Right renal pelvis (tissue), 4 donors: Measurements from ENCODE around the gene ESYT3. TPM values are rescaled to one million over a fixed set of nuclear protein-coding genes. Genes with fewer than 3 reads are reported as not detected.

Source experiments
- DNase-seq, 4 donors: peaks; one replicate each; pipeline ENCODE4 v3.0.0-alpha.2; 2013; ENCODE audit warnings: low read depth in 4 of 4, low spot score in 3 of 4, missing footprints in 1 of 4
- polyA plus RNA-seq, 4 donors: library from polyadenylated mRNA; unstranded; fragments of 120-200 nt; gene quantifications; one replicate each; pipeline ENCODE4 v1.2.1, GENCODE V29; 2013; ENCODE audit not compliant: insufficient read length in 4 of 4

The ESYT3 gene
- polyA plus RNA-seq, 4 donors, result 1.1 to 1.2 (median 1.1) TPM

GRCh38 chr3:138459619-138460535 lies 25.5 kb downstream of the ESYT3 start:
- DNase-seq, result no peak

GRCh38 chr3:138460536-138461205 lies 26.3 kb downstream of the ESYT3 start:
- DNase-seq, result no peak

DNA sequence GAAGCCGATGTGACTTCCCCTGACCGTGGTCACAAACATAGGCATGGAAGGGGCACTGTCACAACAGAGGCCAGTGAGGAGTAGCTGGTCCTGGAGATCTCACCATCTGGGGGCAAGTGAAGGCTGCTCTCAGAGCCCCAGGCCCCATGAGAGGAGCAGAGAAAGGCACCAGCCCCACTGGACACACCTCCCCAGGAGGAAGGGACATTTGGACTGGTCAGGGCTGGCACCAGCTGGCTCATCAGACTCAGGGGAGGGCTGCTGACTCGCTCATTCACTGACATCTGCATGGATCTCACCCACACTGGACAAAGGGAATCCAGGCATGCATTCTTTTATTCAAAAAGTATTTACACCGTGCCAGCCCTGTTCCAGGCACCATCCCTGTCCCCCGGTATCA lies 26.8 kb downstream of the ESYT3 start:
- DNase-seq, result no peak

DNA sequence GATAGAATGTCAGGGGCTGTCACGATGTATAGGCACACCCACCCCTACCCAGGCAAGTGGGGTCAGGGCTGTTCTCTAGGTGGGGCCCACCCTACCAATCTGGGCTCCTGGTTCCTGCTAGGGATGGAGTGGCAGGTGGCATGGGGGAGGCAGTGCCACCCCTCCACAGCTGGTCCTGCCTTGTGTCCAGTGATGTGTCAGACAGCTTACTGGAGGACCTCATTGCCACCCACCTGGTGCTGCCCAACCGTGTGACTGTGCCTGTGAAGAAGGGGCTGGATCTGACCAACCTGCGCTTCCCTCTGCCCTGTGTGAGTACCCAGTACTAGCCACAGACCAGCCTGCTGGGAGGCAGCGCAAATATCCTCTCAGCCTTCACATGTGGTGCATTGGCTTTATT lies 27.5 kb downstream of the ESYT3 start:
- no peak for DNase-seq

DNA sequence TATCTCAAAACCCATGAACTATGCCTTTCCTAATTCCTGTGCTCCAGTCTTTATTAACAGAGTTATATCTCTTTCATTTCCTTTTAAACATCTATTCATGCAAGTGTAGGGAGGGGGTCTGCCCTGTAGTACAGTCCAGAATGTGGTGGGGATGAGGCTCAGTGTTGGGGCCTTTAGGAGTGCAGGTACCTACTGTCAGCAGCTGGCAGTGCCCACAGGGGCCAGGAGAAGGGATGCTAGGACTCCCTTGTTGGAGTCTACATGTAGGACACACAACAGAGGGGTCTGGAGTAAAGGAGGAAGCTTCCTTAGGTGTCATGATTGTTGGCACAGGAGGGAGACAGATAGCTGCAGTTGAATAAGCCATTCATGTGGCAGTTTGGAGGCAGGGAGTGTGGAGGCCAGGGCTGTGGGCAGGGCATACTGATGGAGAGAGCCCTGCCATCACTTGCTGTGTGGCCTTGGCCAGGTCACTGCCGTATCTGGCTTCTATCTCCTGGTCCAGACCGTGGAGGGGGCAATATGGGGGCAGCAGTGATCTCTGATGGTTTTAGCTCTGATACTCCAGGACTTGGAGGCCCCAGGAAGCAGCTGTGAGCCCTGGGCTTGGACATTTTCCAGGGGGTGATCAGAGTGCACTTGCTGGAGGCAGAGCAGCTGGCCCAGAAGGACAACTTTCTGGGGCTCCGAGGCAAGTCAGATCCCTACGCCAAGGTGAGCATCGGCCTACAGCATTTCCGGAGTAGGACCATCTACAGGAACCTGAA lies 29.5 kb downstream of the ESYT3 start:
- no peak for DNase-seq

GRCh38 chr3:138464491-138464860 lies 30.1 kb downstream of the ESYT3 start:
- DNase-seq, result no peak

DNA sequence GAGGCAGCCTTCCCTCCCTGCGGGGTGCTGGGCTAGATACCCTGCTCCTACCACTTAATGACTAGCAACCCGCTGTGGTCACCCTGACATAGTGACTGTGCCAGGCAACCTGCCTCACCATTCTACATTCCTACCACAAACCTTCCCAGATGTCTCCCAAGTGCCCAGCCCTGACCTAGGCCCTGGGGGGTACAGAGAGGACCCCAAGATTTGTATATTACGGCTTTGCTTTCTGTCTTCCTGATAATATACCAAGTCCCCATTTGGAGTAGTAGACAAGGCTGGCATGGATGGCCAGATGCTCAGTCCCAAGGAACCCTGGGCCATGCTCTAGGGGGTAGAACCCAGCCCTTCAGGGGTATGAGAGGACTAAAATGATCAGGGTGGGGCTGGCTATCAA lies 31.0 kb downstream of the ESYT3 start:
- no peak for DNase-seq

DNA sequence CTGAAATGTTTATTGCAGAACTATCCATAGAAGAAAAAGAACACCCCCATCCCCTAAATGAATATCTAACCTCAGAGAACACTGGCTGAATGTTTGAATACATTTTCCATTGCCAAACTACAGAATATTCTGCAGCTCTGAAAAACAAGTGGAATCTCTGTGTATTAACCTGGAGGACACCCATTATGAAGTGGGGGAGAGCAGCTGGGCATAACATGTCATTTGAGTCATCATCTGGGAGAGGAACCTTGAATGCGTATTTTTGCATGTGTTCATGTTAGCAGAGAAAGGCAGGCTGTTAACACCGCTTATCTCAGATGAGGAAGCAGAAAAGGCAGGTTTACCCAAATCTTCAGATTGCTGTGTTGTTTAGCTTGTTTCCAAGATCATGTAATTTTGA lies 31.5 kb downstream of the ESYT3 start:
- no peak for DNase-seq

DNA sequence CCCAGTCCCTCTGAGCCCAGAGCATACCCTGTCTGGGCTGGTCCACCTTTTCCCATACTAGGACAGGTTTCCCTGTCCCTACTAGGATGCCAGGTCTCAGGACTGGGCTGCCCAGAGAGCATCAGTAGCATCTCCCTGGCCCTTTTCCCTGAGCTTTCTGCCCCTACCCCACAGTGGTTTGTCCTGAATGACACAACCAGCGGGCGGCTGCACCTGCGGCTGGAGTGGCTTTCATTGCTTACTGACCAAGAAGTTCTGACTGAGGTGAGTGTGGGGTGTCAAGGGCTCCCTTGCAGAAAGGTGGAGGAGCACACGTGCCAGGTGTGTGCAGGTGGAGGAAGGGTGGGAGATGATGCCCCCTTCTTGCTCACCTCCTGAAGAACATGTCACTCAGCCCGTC lies 33.5 kb downstream of the ESYT3 start:
- DNase-seq, result no peak

DNA sequence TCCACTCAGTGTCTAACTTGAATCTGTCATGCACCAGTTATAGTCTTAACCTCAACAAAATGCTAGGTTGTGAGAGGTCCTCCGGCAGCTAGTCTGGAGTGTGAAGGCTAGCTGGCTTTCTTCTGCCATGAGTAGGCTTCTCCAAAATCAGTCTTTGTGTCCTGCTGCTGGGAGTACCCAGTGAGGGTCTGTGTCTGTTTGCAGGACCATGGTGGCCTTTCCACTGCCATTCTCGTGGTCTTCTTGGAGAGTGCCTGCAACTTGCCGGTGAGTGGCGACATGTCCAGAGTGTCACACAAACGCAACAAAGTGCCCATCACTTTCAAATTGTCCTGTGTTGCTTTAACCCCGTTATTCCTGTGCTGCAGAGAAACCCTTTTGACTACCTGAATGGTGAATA lies 34.0 kb downstream of the ESYT3 start:
- no peak for DNase-seq

- DNase-seq, result no peak
Observed at GRCh38 chr3:138468886-138469285, 34.5 kb downstream of the ESYT3 start.

DNA sequence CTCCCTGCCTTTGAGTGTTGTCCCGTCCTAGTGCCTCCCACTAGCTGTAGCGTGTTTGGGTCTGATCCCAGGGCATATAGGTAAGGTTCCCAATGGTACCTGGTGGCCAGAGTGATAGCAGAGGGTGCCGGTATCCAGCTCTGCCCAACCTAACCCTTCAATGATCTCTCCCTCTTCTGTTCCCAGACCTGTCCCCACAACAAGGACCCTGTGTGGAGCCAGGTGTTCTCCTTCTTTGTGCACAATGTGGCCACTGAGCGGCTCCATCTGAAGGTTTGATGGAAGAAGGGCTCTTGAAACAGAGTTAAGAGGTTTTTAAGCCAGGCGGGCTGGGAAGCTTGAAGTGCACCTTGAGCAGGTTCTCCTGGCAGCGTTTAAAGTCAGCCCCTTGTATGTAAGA lies 35.5 kb downstream of the ESYT3 start:
- no peak for DNase-seq

GRCh38 chr3:138470687-138471086 lies 36.3 kb downstream of the ESYT3 start:
- DNase-seq, result no peak

- DNase-seq, result no peak
Observed at GRCh38 chr3:138471481-138471880, 37.1 kb downstream of the ESYT3 start.

DNA sequence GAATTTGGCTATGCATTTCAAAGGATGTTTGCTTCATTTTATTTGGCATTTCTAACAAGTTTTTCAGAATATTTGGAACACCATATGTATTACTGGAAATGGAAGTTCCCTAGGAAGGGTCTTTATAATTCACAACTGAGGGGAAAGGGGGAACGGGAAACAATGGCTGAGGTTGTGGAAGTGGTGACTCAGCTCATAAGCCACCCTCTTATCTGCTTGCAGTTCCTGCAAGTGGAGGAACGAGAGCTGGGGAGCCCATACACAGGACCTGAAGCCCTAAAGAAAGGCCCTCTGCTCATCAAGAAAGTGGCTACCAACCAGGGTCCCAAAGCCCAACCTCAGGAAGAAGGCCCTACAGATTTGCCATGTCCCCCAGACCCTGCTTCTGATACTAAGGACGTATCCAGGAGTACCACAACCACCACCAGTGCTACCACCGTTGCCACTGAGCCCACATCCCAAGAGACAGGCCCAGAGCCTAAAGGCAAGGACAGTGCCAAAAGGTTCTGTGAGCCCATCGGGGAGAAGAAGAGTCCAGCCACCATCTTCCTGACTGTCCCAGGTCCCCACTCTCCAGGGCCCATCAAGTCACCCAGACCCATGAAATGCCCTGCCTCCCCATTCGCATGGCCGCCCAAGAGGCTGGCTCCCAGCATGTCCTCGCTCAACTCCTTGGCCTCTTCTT lies 37.9 kb downstream of the ESYT3 start:
- no peak for DNase-seq

GRCh38 chr3:138473391-138473790 lies 39.0 kb downstream of the ESYT3 start:
- DNase-seq, result no peak

DNA sequence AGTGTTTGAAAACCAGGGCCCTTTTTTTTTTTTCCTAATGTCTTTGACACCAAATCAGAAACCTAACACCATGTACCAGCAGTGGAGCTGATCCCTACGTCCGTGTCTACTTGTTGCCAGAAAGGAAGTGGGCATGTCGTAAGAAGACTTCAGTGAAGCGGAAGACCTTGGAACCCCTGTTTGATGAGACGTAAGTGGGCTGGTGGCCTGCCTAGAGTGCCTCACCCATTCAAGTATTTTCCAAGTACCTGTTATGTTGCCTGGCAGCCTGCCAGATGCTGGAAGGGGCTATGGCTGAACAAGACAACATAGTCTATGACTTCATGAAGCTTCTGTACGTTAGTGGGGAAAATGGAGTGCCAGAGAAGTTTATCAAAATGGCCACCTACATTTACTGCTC lies 39.7 kb downstream of the ESYT3 start:
- DNase-seq, result no peak

DNA sequence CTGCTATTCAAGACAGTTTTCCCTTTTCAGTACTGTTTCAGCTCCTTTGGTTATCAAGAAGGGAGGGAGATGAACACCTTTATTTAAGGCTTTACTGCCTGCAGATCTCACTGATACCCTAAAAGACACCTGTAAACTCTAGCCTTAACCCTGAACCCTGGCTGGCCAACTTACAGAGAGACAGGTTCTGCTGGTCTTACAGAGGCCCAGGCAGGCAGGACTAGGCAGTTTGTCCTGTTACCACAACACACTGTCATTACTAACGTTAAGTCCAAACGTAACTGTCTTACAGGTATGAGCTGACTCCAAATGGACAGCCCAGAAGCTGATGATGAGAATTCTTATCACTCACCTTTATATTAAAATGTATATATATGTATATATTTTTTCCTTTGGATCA lies 42.1 kb downstream of the ESYT3 start:
- DNase-seq, result no peak

- DNase-seq, result no peak
Observed at GRCh38 chr3:138477120-138477519, 42.7 kb downstream of the ESYT3 start.

DNA sequence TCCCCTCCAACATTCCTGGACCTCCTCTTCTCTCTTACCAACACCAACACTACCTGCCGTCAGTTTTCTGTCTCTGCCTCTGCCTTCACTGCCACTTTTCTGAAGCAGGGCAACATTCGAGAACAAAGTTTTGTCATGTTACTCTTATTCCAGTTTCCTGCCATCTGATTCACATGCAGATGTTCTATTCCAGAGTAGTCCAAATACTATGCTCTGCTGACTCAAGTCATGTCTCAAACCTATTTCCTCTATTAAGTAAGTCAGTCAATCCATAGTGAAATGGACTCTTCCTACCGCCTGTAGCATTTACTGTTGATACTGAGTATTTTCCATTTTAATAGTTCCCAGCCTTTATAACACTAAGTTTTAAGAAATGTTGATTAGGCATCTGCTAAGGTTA lies 43.4 kb downstream of the ESYT3 start:
- DNase-seq, result no peak

DNA sequence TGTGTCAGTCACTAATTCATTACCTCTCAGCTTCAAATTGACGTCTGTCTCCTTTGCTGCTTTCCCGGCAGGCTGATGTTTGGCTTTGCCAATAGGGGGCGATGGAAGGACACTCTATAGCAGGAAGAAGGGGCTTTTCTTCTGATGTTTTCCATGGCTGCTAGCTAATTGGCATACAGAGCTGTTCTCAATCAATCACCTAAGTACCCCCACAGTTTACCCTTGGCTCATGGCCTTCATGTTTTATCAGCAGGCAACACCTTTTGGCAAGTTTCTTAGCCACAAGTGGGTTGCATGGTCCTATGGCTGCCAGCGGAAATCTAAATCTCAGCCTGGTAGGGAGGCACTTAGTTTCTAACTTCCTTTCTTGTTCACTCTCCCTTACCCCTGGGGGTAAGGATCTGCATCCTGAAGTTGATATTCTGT lies 45.0 kb downstream of the ESYT3 start:
- peak in 2 of 4 donors; percentile 5 to 10 for DNase-seq
